Measurements from ENCODE around the gene FARP2.
"Not testable (repeated sequence)": the region's sequence is repeated elsewhere in the genome, so short reads cannot be mapped to it uniquely, and the experiment has no call there.

The FARP2 gene

GRCh38 chr2:241496904-241497877, 141.1 kb downstream of the FARP2 start:
- no peak for TF ChIP-seq JUND (IDR thresholded peaks at IDR 0.05; ENCODE audit: low read depth)
- in situ Hi-C loops (cut with HindIII; ENCODE audit: low pct_unique_long_range_greater_than_20kb, low sequenced_read_pairs) = no loop called here
- DNase-seq (ENCODE audit: low read depth in 1 of 2, low spot score in 1 of 2) = no peak

GRCh38 chr2:241498115-241499070, 142.3 kb downstream of the FARP2 start:
- TF ChIP-seq JUND (IDR thresholded peaks at IDR 0.05; ENCODE audit: low read depth) = no peak
- in situ Hi-C loops (cut with HindIII; ENCODE audit: low pct_unique_long_range_greater_than_20kb, low sequenced_read_pairs) = no loop called here
- no peak for DNase-seq (ENCODE audit: low read depth in 1 of 2, low spot score in 1 of 2)

- TF ChIP-seq JUND (IDR thresholded peaks at IDR 0.05; ENCODE audit: low read depth) = no peak
- in situ Hi-C loops (cut with HindIII; ENCODE audit: low pct_unique_long_range_greater_than_20kb, low sequenced_read_pairs) = no loop called here
- DNase-seq (ENCODE audit: low read depth in 1 of 2, low spot score in 1 of 2) = no peak
Observed at GRCh38 chr2:241499146-241499965, 143.3 kb downstream of the FARP2 start.

GRCh38 chr2:241500016-241500415, 143.9 kb downstream of the FARP2 start:
- no peak for DNase-seq (ENCODE audit: low read depth in 1 of 2, low spot score in 1 of 2)
- TF ChIP-seq JUND (IDR thresholded peaks at IDR 0.05; ENCODE audit: low read depth) = no peak
- in situ Hi-C loops (cut with HindIII; ENCODE audit: low pct_unique_long_range_greater_than_20kb, low sequenced_read_pairs) = no loop called here

- TF ChIP-seq JUND (IDR thresholded peaks at IDR 0.05; ENCODE audit: low read depth) = no peak
- in situ Hi-C loops (cut with HindIII; ENCODE audit: low pct_unique_long_range_greater_than_20kb, low sequenced_read_pairs) = no loop called here
Observed at GRCh38 chr2:241500431-241500975, 144.4 kb downstream of the FARP2 start.

GRCh38 chr2:241501099-241501541, 145.0 kb downstream of the FARP2 start:
- no peak for TF ChIP-seq JUND (IDR thresholded peaks at IDR 0.05; ENCODE audit: low read depth)
- DNase-seq (ENCODE audit: low read depth in 1 of 2, low spot score in 1 of 2) = no peak
- in situ Hi-C loops (cut with HindIII; ENCODE audit: low pct_unique_long_range_greater_than_20kb, low sequenced_read_pairs) = no loop called here

More at GRCh38 chr2:241500431-241500975, 144.4 kb downstream of the FARP2 start:
- no peak for DNase-seq (ENCODE audit: low read depth in 1 of 2, low spot score in 1 of 2)

GRCh38 chr2:241501551-241501950, 145.5 kb downstream of the FARP2 start:
- in situ Hi-C loops (cut with HindIII; ENCODE audit: low pct_unique_long_range_greater_than_20kb, low sequenced_read_pairs) = no loop called here
- no peak for DNase-seq (ENCODE audit: low read depth in 1 of 2, low spot score in 1 of 2)
- TF ChIP-seq JUND (IDR thresholded peaks at IDR 0.05; ENCODE audit: low read depth) = no peak

- TF ChIP-seq JUND (IDR thresholded peaks at IDR 0.05; ENCODE audit: low read depth) = no peak
- in situ Hi-C loops (cut with HindIII; ENCODE audit: low pct_unique_long_range_greater_than_20kb, low sequenced_read_pairs) = no loop called here
- no peak for DNase-seq (ENCODE audit: low read depth in 1 of 2, low spot score in 1 of 2)
Observed at GRCh38 chr2:241502281-241502680, 146.2 kb downstream of the FARP2 start.

- TF ChIP-seq JUND (IDR thresholded peaks at IDR 0.05; ENCODE audit: low read depth) = no peak
- DNase-seq (ENCODE audit: low read depth in 1 of 2, low spot score in 1 of 2) = no peak
- in situ Hi-C loops (cut with HindIII; ENCODE audit: low pct_unique_long_range_greater_than_20kb, low sequenced_read_pairs) = no loop called here
Observed at GRCh38 chr2:241503776-241504392, 147.8 kb downstream of the FARP2 start.

- no peak for DNase-seq (ENCODE audit: low read depth in 1 of 2, low spot score in 1 of 2)
- no peak for TF ChIP-seq JUND (IDR thresholded peaks at IDR 0.05; ENCODE audit: low read depth)
- in situ Hi-C loops (cut with HindIII; ENCODE audit: low pct_unique_long_range_greater_than_20kb, low sequenced_read_pairs) = no loop called here
Observed at GRCh38 chr2:241505086-241505780, 149.1 kb downstream of the FARP2 start.

- no peak for DNase-seq (ENCODE audit: low read depth in 1 of 2, low spot score in 1 of 2)
- no peak for TF ChIP-seq JUND (IDR thresholded peaks at IDR 0.05; ENCODE audit: low read depth)
- in situ Hi-C loops (cut with HindIII; ENCODE audit: low pct_unique_long_range_greater_than_20kb, low sequenced_read_pairs) = no loop called here
Observed at GRCh38 chr2:241505781-241506201, 149.7 kb downstream of the FARP2 start.

GRCh38 chr2:241506317-241506716, 150.2 kb downstream of the FARP2 start:
- DNase-seq (ENCODE audit: low read depth in 1 of 2, low spot score in 1 of 2); in situ Hi-C loops (cut with HindIII; ENCODE audit: low pct_unique_long_range_greater_than_20kb, low sequenced_read_pairs): not testable (repeated sequence)

Data from T47D (cell line).